Keratinocyte (primary cell): ENCODE measurements around the gene NPHP1.

Experiments used
- EZH2 ChIP-seq: IDR thresholded peaks from one replicate; pipeline ENCODE4 v1.6.1; 2012; ENCODE audit warnings: inconsistent platforms, mild to moderate bottlenecking, low read length, moderate library complexity
- TF ChIP-seq, protein P1 (sequence below), 3 experiments: IDR thresholded peaks in 1 of 3; conservative IDR thresholded peaks in 1 of 3; optimal IDR thresholded peaks in 1 of 3; 2 replicates in 2 of 3; 3 replicates in 1 of 3; pipeline versions ENCODE3 to v1.5.1; 2011; ENCODE audit warnings: low read length in 3 of 3, mild to moderate bottlenecking in 3 of 3, moderate library complexity in 2 of 3, control low read depth in 1 of 3, inconsistent platforms in 1 of 3; ENCODE audit not compliant: insufficient read depth in 2 of 3; ENCODE audit errors: extremely low read depth in 1 of 3

- TF ChIP-seq, protein P1, sequence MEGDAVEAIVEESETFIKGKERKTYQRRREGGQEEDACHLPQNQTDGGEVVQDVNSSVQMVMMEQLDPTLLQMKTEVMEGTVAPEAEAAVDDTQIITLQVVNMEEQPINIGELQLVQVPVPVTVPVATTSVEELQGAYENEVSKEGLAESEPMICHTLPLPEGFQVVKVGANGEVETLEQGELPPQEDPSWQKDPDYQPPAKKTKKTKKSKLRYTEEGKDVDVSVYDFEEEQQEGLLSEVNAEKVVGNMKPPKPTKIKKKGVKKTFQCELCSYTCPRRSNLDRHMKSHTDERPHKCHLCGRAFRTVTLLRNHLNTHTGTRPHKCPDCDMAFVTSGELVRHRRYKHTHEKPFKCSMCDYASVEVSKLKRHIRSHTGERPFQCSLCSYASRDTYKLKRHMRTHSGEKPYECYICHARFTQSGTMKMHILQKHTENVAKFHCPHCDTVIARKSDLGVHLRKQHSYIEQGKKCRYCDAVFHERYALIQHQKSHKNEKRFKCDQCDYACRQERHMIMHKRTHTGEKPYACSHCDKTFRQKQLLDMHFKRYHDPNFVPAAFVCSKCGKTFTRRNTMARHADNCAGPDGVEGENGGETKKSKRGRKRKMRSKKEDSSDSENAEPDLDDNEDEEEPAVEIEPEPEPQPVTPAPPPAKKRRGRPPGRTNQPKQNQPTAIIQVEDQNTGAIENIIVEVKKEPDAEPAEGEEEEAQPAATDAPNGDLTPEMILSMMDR (optimal IDR thresholded peaks at IDR 0.05 in 1 of 3, IDR thresholded peaks at IDR 0.05 in 1 of 3, conservative IDR thresholded peaks at IDR 0.05 in 1 of 3; ENCODE audit: extremely low read depth in 1 of 3, insufficient read depth in 2 of 3, low read length in 3 of 3), result no peak
- no peak for TF ChIP-seq EZH2
These were observed 78.6 kb downstream of the NPHP1 start for GRCh38 chr2:110126086-110126773.
